Activated CD8-positive, alpha-beta memory T cell treated with anti-CD3 and anti-CD28 coated beads for 4 hours (primary cell): Measurements from ENCODE around the gene TAS2R60.
"Not testable (repeated sequence)": the region's sequence is repeated elsewhere in the genome, so short reads cannot be mapped to it uniquely, and the experiment has no call there.

ENCODE experiments used
- DNase-seq, 2 donors: peaks; one replicate each; pipeline ENCODE4 v3.0.0-alpha.2; 2020; ENCODE audit warnings: low read depth in 2 of 2

Gene TAS2R60

DNA sequence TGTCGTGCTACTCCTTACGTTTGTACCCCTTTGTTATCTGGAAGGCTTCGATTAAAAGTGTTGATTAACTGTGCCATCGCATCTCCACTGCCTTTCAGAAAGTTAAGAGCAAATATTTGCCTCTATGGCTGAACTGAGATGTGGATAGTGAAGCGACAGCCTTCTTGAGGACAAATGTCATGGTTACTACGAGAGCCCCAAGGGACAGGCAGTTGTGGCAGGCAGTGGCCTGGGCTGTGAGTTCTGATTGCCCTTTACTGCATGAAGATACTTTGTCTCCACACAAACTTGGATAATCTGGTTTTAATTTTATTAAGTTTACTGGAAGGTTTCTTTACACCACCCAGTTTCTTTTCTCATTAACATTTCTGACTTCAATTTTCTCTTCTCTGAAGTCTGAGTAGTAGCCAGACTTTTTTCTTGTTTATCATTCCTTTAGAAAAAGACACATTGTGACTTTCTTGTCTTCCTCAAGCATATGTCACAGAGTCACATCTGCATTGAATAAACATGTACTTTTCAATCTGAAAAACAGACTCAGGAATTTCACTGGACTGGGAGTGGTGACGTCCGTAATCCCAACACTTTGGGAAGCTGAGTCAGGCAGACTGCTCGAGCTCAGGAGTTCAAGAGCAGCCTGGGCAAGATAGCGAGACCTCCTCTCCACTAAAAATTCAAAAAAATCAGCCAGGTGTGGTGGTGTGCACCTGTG, 36.0 kb downstream of the TAS2R60 start:
- no peak for DNase-seq

DNA sequence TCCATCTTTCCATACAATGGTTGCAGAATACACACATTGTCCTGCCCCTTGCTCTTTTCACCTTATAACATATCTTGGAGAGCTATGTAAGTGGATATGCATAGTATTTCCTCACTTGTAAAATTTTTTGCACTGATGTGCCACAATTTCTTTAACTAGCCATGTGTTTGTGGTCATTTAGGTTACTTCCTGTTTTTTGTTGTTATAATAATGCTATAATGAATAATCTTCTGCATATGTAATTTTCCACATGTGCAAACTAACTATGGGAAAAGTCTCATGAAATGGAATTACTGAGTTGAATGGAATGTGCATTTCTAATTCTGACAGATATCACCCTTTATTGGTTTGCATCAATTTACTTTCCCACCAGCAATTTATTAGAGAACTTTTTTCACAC, 37.2 kb downstream of the TAS2R60 start:
- DNase-seq: no peak

DNA sequence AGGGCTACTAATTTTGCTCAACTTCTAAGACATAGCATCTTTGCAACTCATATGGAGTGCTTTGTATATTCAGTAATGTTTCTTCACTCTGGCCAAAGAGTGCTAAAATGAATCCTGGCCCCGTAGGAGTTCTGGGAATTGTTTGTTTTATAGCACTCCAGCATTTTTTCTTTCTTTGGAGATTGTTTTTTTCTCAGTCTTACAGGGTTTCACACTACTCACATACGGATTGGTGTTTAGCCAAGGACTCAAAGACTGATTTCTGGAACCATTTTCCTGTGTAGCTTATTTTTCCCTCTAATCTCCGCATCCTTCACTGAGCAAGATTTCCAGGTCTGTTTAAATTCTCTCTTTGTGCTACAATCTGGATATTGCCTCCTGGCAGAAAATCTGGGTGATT, 40.9 kb downstream of the TAS2R60 start:
- no peak for DNase-seq

GRCh38 chr7:143485094-143485493, 41.8 kb downstream of the TAS2R60 start:
- DNase-seq: no peak

GRCh38 chr7:143485500-143485899, 42.2 kb downstream of the TAS2R60 start:
- no peak for DNase-seq

DNA sequence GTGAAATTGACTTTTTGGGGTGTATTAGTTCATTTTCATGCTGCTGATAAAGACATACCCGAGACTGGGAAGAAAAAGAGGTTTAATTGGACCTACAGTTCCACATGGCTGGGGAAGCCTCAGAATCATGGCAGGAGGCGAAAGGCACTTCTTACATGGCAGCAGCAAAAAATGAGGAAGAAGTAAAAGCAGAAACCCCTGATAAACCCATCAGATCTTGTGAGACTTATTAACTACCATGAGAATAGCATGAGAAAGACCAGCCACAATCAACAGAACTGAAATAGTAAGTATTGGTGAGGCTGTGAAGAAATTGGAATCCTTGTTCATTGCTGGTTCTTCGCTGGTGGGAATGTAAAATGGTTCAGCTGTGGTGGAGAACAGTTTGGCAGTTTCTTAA, 43.0 kb downstream of the TAS2R60 start:
- DNase-seq: not testable (repeated sequence)

DNA sequence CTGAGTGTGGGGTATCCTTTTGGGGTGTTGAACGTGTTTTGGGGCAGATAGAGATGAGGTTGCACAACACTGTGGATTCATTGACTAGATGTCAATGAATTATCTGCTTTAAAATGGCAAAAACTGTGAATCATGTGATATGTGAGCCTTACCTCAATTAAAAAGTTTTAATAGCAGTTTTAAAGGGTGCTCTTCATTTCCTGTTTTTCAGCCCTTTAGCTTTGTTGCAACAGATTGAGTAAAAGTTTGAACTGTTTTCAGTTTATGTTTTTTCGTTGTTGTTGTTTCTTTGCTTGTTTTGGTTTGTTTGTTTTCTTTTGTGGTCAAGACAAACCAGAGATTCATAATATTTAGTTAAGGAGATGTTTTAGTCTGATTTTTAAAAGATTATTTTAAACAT, 43.8 kb downstream of the TAS2R60 start:
- no peak for DNase-seq

DNA sequence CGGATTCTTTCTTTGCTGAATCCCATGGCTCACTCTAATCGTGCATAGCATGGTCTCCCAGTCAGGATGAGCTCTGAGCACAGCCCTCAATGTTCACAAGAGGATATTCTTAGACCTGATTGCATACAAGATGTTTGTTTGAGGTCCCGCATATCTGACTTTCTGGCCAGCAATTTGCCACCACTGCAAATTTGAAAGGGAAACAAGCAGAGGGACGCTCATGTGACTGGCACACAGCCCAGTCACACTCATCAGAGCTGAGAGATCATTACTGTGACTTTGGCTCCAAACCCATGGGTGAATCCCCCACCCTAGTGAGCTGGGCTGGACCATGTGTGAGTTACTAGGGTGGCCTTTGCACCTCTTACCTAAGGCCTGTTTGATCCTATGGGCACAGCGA, 44.3 kb downstream of the TAS2R60 start:
- DNase-seq: no peak

- DNase-seq: no peak
These were observed 47.6 kb downstream of the TAS2R60 start for GRCh38 chr7:143490717-143491306.

DNA sequence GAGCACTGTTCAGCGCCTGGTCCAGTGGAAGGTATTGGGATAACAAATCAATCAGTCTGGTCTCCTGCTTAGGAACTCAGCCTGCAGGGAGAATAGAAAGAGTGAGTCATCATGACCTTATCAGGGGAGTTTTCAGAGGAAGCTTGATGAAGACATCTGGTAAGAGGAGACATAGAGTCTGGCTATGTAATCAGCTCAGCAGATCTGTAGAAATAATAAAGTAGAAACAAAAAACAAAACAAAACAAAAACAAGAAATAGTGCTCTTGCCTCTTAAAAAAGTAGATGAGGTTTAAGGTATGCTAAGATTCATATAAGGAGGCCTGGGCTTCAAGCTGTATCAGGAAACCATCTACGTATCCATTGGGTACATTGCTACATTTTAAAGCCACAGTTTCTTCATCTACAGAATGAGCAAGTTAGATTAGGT, 48.8 kb downstream of the TAS2R60 start:
- DNase-seq: no peak

DNA sequence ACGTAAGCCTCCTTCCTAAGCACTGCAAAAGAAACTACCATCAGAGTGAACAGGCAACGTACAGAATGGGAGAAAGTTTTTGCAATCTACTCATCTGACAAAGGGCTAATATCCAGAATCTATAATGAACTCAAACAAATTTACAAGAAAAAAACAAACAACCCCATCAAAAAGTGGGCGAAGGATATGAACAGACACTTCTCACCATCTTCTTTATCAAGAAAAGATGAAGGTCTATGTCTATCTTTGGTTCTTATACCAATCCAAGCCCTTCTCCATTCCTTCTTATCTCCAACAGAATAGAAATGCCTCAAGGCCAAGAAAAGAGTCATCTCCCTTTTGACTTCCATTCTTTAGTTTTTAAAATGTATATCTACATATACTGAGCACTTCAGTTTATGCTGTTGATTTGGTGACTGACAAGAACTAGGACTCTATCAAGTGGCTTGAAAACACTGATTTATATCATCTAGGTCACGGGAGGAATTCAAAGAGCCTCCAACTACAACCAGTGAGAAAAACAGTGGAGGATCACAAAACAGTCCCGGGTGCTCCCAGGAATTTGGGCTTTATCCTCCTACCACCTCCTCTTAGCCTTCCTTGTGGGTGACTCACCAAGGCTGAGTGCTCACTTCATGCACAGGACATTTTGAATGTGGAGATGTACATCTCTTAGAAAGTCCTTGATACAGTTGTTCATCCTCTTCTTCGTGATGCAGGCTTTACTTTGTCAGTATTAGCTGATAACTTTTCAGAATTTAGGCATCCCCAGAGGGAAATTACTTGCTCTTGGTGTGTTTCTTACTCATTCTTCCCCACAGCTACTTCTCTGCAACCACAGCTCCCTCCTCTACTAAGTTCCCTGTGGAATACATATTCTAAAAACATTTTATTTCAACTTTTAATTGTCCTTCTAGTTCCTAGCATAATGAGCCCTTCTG, 49.8 kb downstream of the TAS2R60 start:
- no peak for DNase-seq

GRCh38 chr7:143493751-143494150, 50.5 kb downstream of the TAS2R60 start:
- DNase-seq: no peak
